Body of pancreas (tissue), 4 donors: ENCODE measurements around the gene NPTXR. TPM values are rescaled to one million over a fixed set of nuclear protein-coding genes. Genes with fewer than 3 reads are reported as not detected.

Experiments used
- ATAC-seq: fragments of 150-250 bp; one replicate; pipeline ENCODE4 v1.9.1; 2016
- DNase-seq, 4 donors: peaks; one replicate each; pipeline ENCODE4 v3.0.0-alpha.2; 2019
- H3K27ac ChIP-seq, 4 donors: fragments of 200-600 bp; sonication (generic); 1 replicate in 3 of 4; 2 replicates in 1 of 4; pipeline versions ENCODE4 v1.5.1 to v1.6.1; 2016 to 2019; ENCODE audit warnings: mild to moderate bottlenecking in 1 of 4, mixed read lengths in 1 of 4, moderate library complexity in 1 of 4
- H3K27me3 ChIP-seq, 2 donors: fragments of 200-600 bp; sonication (generic); one replicate each; pipeline ENCODE4 v1.6.0; 2016; ENCODE audit warnings: mild to moderate bottlenecking in 1 of 2
- H3K36me3 ChIP-seq, 2 donors: fragments of 200-600 bp; sonication (generic); replicated peaks in 1 of 2; 2 replicates each; pipeline ENCODE4 v1.5.1; 2016; ENCODE audit warnings: low read depth in 2 of 2; ENCODE audit not compliant: insufficient read depth in 1 of 2
- H3K4me1 ChIP-seq: fragments of 200-600 bp; sonication (generic); one replicate; pipeline ENCODE4 v1.6.0; 2016
- H3K4me3 ChIP-seq, 2 donors: fragments of 200-600 bp; sonication (generic); 1 replicate in 1 of 2; 2 replicates in 1 of 2; pipeline ENCODE4 v1.5.1; 2016 to 2019
- H3K9me3 ChIP-seq, 3 donors: fragments of 200-600 bp; sonication (generic); 1 replicate in 2 of 3; 2 replicates in 1 of 3; pipeline ENCODE4 v1.5.1; 2016
- CTCF ChIP-seq, 7 experiments: fragments of 450-650 bp in 4 of 7; fragments of 200-600 bp in 3 of 7; sonication (generic) in 3 of 7; IDR thresholded peaks; one replicate each; pipeline ENCODE4 v1.5.1; 2016 to 2019; ENCODE audit warnings: antibody characterized with exemption in 7 of 7
- POLR2A ChIP-seq, 3 donors: fragments of 450-650 bp; IDR thresholded peaks; one replicate each; pipeline ENCODE4 v1.6.1; 2016; ENCODE audit warnings: antibody characterized with exemption in 3 of 3, mild to moderate bottlenecking in 2 of 3
- WGBS, 2 donors: methylation state at CpG; one replicate each; pipeline ENCODE4 v1.1.5; 2017; 5-methylcytosine and 5-hydroxymethylcytosine counted together
- intact Hi-C: fragments of 100-400 bp; cut with DNase I; formaldehyde crosslinking; loops from one replicate; pipeline ENCODE4 v1.15.1; 2023
- total RNA-seq, 2 donors: library from RNA; depleted of rRNA; stranded (reverse); fragments of >200 nt; gene quantifications; one replicate each; pipeline ENCODE4 v1.1.0, GENCODE V29; 2016

NPTXR gene
- total RNA-seq, 2 donors from 2014 or later: 6.0 to 10.5 TPM

GRCh38 chr22:38832005-38832978, 11.5 kb downstream of the NPTXR start:
- intact Hi-C loops: no loop called here
- ATAC-seq (no peak), DNase-seq (no peak)
- no peak for TF ChIP-seq CTCF (IDR thresholded peaks at IDR 0.05)
- TF ChIP-seq POLR2A (IDR thresholded peaks at IDR 0.05): no peak
- 91 to 95% methylated on average over 8 to 30 of the region's 30 CpGs for WGBS, 2 donors
- H3K9me3 ChIP-seq: no peaks in the 10 kb centered on the region
- no peaks in the 10 kb centered on the region for H3K36me3 ChIP-seq
- no peak overlapping the region for H3K4me3 ChIP-seq
- H3K27me3 ChIP-seq: no peaks in the 10 kb centered on the region
- no peak overlapping the region for H3K27ac ChIP-seq
- no peaks in the 10 kb centered on the region for H3K4me1 ChIP-seq

- 86 to 87% methylated on average over 7 to 16 of the region's 16 CpGs for WGBS, 2 donors
- DNase-seq (no peak), ATAC-seq (no peak)
- Histone ChIP-seq H3K36me3 (no peaks in the 10 kb centered on the region), H3K27me3 (no peaks in the 10 kb centered on the region), H3K4me1 (no peaks in the 10 kb centered on the region), H3K4me3 (no peak overlapping the region), H3K9me3 (no peaks in the 10 kb centered on the region), H3K27ac (no peak overlapping the region)
- TF ChIP-seq POLR2A (IDR thresholded peaks at IDR 0.05) (no peak), CTCF (IDR thresholded peaks at IDR 0.05) (no peak)
- intact Hi-C loops: no loop called here
Measured at GRCh38 chr22:38831166-38831945, 12.5 kb downstream of the NPTXR start.

- TF ChIP-seq POLR2A (IDR thresholded peaks at IDR 0.05): no peak
- TF ChIP-seq CTCF (IDR thresholded peaks at IDR 0.05): no peak
- Histone ChIP-seq H3K27me3 (no peaks in the 10 kb centered on the region), H3K4me3 (no peak overlapping the region), H3K9me3 (no peaks in the 10 kb centered on the region), H3K4me1 (no peaks in the 10 kb centered on the region), H3K36me3 (no peaks in the 10 kb centered on the region), H3K27ac (no peak overlapping the region)
- no peak for ATAC-seq
- DNase-seq: no peak
- intact Hi-C loops: no loop called here
- 78 to 94% methylated on average over 3 to 7 of the region's 7 CpGs for WGBS, 2 donors
Measured at GRCh38 chr22:38830845-38831108, 13.1 kb downstream of the NPTXR start.

- intact Hi-C loops: no loop called here
- H3K27ac ChIP-seq: no peak overlapping the region
- 82 to 90% methylated on average over 14 to 17 of the region's 17 CpGs for WGBS, 2 donors
Measured at GRCh38 chr22:38830026-38830844, 13.6 kb downstream of the NPTXR start.

More at GRCh38 chr22:38830026-38830844, 13.6 kb downstream of the NPTXR start:
- Histone ChIP-seq H3K4me3 (no peak overlapping the region), H3K9me3 (no peaks in the 10 kb centered on the region), H3K36me3 (no peaks in the 10 kb centered on the region), H3K4me1 (no peaks in the 10 kb centered on the region), H3K27me3 (no peaks in the 10 kb centered on the region)
- ATAC-seq (no peak), DNase-seq (no peak)
- TF ChIP-seq POLR2A (IDR thresholded peaks at IDR 0.05): no peak
- no peak for TF ChIP-seq CTCF (IDR thresholded peaks at IDR 0.05)
